ENCODE measurements around the gene TNIK.

DNA sequence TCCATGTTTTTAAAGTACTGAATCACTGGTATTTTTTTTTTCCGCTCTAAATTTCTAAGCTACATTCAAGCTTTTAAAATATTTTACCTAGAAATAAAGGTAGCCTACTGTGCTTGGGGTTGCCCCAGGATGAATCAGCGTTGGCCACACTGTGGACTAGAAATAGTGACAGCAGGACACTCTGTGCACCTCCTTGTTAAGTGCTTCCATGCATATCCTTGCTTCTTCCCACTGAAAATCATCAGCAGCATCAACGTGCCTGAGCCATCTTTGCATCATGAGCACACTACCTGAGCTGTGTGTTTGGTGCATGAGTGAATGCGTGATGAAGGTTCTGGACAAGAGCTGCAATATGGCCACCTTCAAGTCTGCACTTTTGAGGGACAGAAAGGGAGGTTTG is 291.7 kb downstream of the TNIK start:
- TF ChIP-seq, protein P1, sequence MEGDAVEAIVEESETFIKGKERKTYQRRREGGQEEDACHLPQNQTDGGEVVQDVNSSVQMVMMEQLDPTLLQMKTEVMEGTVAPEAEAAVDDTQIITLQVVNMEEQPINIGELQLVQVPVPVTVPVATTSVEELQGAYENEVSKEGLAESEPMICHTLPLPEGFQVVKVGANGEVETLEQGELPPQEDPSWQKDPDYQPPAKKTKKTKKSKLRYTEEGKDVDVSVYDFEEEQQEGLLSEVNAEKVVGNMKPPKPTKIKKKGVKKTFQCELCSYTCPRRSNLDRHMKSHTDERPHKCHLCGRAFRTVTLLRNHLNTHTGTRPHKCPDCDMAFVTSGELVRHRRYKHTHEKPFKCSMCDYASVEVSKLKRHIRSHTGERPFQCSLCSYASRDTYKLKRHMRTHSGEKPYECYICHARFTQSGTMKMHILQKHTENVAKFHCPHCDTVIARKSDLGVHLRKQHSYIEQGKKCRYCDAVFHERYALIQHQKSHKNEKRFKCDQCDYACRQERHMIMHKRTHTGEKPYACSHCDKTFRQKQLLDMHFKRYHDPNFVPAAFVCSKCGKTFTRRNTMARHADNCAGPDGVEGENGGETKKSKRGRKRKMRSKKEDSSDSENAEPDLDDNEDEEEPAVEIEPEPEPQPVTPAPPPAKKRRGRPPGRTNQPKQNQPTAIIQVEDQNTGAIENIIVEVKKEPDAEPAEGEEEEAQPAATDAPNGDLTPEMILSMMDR (IDR thresholded peaks at IDR 0.05), result no peak
- no peak for TF ChIP-seq ZFX (IDR thresholded peaks at IDR 0.05; ENCODE audit: borderline replicate concordance)
